NCI-H2196 (cell line): Measurements from ENCODE around the gene GATAD2B.

Experiments used
- DNase-seq: peaks from one replicate; lab custom pipeline; 2025; ENCODE audit not compliant: unreplicated experiment; lab: John Stamatoyannopoulos, UW

Gene GATAD2B

GRCh38 chr1:153951801-153952200 lies 29.0 kb upstream of the GATAD2B start:
- DNase-seq = no peak

- no peak for DNase-seq
These were observed 28.4 kb upstream of the GATAD2B start for GRCh38 chr1:153951183-153951582.

- peak; percentile 85 for DNase-seq
These were observed 24.0 kb upstream of the GATAD2B start, which contains the start of gene DENND4B for GRCh38 chr1:153946622-153947241. TSS of gene DENND4B (minus strand) at chr1:153946718. CDS start at chr1:153944374, 2,344 bp downstream.

- DNase-seq = peak; percentile 56
These were observed 23.2 kb upstream of the GATAD2B start for GRCh38 chr1:153945795-153946621.

- no peak for DNase-seq
These were observed 22.5 kb upstream of the GATAD2B start for GRCh38 chr1:153945131-153945794.

GRCh38 chr1:153944827-153945117 lies 22.0 kb upstream of the GATAD2B start:
- DNase-seq = no peak

GRCh38 chr1:153944005-153944826 lies 21.4 kb upstream of the GATAD2B start:
- DNase-seq = no peak

- DNase-seq = no peak
These were observed 20.2 kb upstream of the GATAD2B start for GRCh38 chr1:153942766-153943549.

- DNase-seq = no peak
These were observed 19.3 kb upstream of the GATAD2B start for GRCh38 chr1:153941826-153942725.

GRCh38 chr1:153940756-153941155 lies 18.0 kb upstream of the GATAD2B start:
- DNase-seq = no peak

- no peak for DNase-seq
These were observed 16.7 kb upstream of the GATAD2B start for GRCh38 chr1:153939476-153939875.

- no peak for DNase-seq
These were observed 16.2 kb upstream of the GATAD2B start for GRCh38 chr1:153938996-153939395.

GRCh38 chr1:153937331-153937730 lies 14.6 kb upstream of the GATAD2B start:
- DNase-seq = no peak

GRCh38 chr1:153936011-153936802 lies 13.4 kb upstream of the GATAD2B start:
- no peak for DNase-seq

- DNase-seq = no peak
These were observed 12.0 kb upstream of the GATAD2B start for GRCh38 chr1:153934746-153935145.

- no peak for DNase-seq
These were observed 11.2 kb upstream of the GATAD2B start for GRCh38 chr1:153933955-153934354.

- no peak for DNase-seq
These were observed 10.7 kb upstream of the GATAD2B start for GRCh38 chr1:153933430-153933829.
